Neural cell (in vitro differentiated cells): ENCODE measurements around the gene EPS15. TPM values are rescaled to one million over a fixed set of nuclear protein-coding genes. Genes with fewer than 3 reads are reported as not detected.

Source experiments
- H2AFZ ChIP-seq: fragments of 200-600, 300-800 bp; sonication (generic), shearing (Covaris generic); 2 replicates; pipeline ENCODE4 v1.6.0; 2014; ENCODE audit warnings: low read depth, mild to moderate bottlenecking, antibody characterized with exemption, low read length, moderate library complexity
- H3F3A ChIP-seq: fragments of 200-600 bp; shearing (Covaris generic); 2 replicates; pipeline ENCODE4 v1.6.1; 2016; ENCODE audit warnings: mild to moderate bottlenecking, moderate library complexity, mixed read lengths, antibody characterized with exemption, low read length; ENCODE audit not compliant: insufficient read depth, poor library complexity, severe bottlenecking
- H3K27ac ChIP-seq: fragments of 200-600, 300-800 bp; sonication (generic), shearing (Covaris generic); 2 replicates; pipeline ENCODE4 v1.5.1; 2014; ENCODE audit warnings: mild to moderate bottlenecking, low read length, moderate library complexity
- H3K27me3 ChIP-seq: fragments of 300-800, 200-600 bp; sonication (generic), shearing (Covaris generic); 2 replicates; pipeline ENCODE4 v1.6.0; 2014; ENCODE audit warnings: mild to moderate bottlenecking, low read depth, low read length, moderate library complexity; ENCODE audit not compliant: insufficient read depth
- H3K36me3 ChIP-seq: fragments of 300-800, 200-600 bp; sonication (generic), shearing (Covaris generic); 2 replicates; pipeline ENCODE4 v1.5.1; 2014; ENCODE audit warnings: mild to moderate bottlenecking, antibody characterized with exemption, low read length, moderate library complexity; ENCODE audit not compliant: insufficient read depth
- H3K4me2 ChIP-seq: fragments of 300-800, 200-600 bp; sonication (generic), shearing (Covaris generic); 2 replicates; pipeline ENCODE4 v1.6.0; 2014; ENCODE audit warnings: mild to moderate bottlenecking, low read length
- H3K4me3 ChIP-seq: fragments of 300-800, 200-600 bp; sonication (generic), shearing (Covaris generic); 2 replicates; pipeline ENCODE4 v1.5.1; 2014; ENCODE audit warnings: mild to moderate bottlenecking, low read length, moderate library complexity
- H3K79me2 ChIP-seq: fragments of 200-600 bp; shearing (Covaris generic); replicated peaks from 2 replicates; pipeline ENCODE4 v1.6.0; 2014; ENCODE audit warnings: mild to moderate bottlenecking, low read length, moderate library complexity; ENCODE audit not compliant: insufficient read depth
- H3K9ac ChIP-seq: fragments of 300-800, 200-600 bp; sonication (generic), shearing (Covaris generic); 2 replicates; pipeline ENCODE4 v1.6.1; 2016; ENCODE audit warnings: mild to moderate bottlenecking, low read length, mixed read lengths
- H3K9me2 ChIP-seq: fragments of 200-600 bp; shearing (Covaris generic); 2 replicates; pipeline ENCODE4 v1.6.1; 2016; ENCODE audit warnings: mild to moderate bottlenecking, low read length, mixed read lengths; ENCODE audit not compliant: insufficient read depth
- H3K9me3 ChIP-seq: fragments of 200-600, 300-800 bp; sonication (generic), shearing (Covaris generic); 2 replicates; pipeline ENCODE4 v1.6.1; 2016; ENCODE audit warnings: mild to moderate bottlenecking, mixed run types, low read length, moderate library complexity, mixed read lengths
- H4K20me1 ChIP-seq: fragments of 200-600 bp; shearing (Covaris generic); 2 replicates; pipeline ENCODE4 v1.6.1; 2016; ENCODE audit warnings: mild to moderate bottlenecking, mixed run types; ENCODE audit not compliant: insufficient read depth
- EP300 ChIP-seq: fragments of 450-650 bp; conservative IDR thresholded peaks from 2 replicates; pipeline ENCODE4 v1.6.1; 2014; ENCODE audit warnings: antibody characterized with exemption, mild to moderate bottlenecking, moderate library complexity; ENCODE audit not compliant: poor library complexity, severe bottlenecking
- EZH2 ChIP-seq: fragments of 200-600, 300-800 bp; shearing (Covaris generic), sonication (generic); IDR thresholded peaks from 2 replicates; pipeline ENCODE4 v1.6.1; 2014; ENCODE audit warnings: antibody characterized with exemption, low read length, borderline replicate concordance, mild to moderate bottlenecking; ENCODE audit not compliant: insufficient read depth, poor library complexity, severe bottlenecking
- MXI1 ChIP-seq: fragments of 450-650 bp; conservative IDR thresholded peaks from 2 replicates; pipeline ENCODE4 v1.6.1; 2014; ENCODE audit warnings: antibody characterized with exemption, mild to moderate bottlenecking; ENCODE audit not compliant: poor library complexity, severe bottlenecking
- POLR2AphosphoS5 ChIP-seq: IDR thresholded peaks from 2 replicates; pipeline ENCODE4 v1.6.1; 2012
- RAD21 ChIP-seq: fragments of 450-650 bp; conservative IDR thresholded peaks from 2 replicates; pipeline ENCODE4 v1.6.1; 2014; ENCODE audit warnings: antibody characterized with exemption, mild to moderate bottlenecking, moderate library complexity
- SMC3 ChIP-seq: fragments of 450-650 bp; conservative IDR thresholded peaks from 2 replicates; pipeline ENCODE4 v1.6.1; 2014; ENCODE audit warnings: antibody characterized with exemption, mild to moderate bottlenecking, moderate library complexity; ENCODE audit not compliant: poor library complexity
- TAF1 ChIP-seq: IDR thresholded peaks from 2 replicates; pipeline ENCODE4 v1.6.1; 2012; ENCODE audit warnings: low read depth
- polyA plus RNA-seq: library from polyadenylated mRNA; depleted of rRNA; stranded (reverse); fragments of >200 nt; gene quantifications from 2 replicates; pipeline ENCODE4 v1.2.3, GENCODE V29; 2014
- TF ChIP-seq, protein P1 (sequence below): IDR thresholded peaks from 2 replicates; pipeline ENCODE4 v1.6.1; 2012; ENCODE audit warnings: borderline replicate concordance
- TF ChIP-seq, protein P2 (sequence below): fragments of 450-650 bp; IDR thresholded peaks from 2 replicates; pipeline ENCODE4 v1.5.1; 2014; ENCODE audit warnings: antibody characterized with exemption, mild to moderate bottlenecking, moderate library complexity; ENCODE audit not compliant: poor library complexity, severe bottlenecking

EPS15 gene
- polyA plus RNA-seq, 1 donor from 2014 or later, result 101 TPM

DNA sequence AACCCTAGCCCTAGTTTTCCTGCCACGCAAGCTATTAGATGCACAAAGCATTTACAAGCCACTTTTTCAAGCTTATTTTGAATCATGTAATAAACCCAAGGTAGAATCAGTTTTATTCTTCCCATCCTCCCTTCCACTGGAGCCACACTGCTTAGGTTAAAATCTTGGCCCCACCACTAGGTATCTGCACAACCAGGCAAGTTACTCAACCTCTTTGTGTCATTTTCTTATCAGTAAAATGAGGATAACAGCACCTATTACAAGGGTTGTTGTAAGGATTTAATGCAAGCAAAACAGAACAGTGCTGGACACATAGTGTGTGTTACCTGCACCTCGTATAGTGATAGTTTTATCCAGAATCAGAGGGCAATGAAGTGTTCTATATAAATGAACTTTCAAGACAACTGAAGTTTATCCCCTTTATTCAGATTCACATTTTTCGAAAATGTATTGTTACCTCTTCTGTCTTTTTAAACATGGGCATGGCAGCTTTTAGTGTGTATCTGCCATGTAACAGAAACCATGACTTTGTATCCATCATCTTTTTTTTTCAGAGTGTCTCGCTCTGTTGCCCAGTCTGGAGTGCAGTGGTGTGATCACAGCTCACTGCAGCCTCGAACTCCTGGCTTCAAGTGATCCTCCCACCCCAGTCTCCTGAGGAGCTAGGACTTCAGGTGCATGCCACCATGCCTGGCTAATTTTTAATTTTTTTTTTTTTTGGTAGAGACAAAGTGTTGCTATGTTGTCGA lies 171.5 kb downstream of the EPS15 start:
- Histone ChIP-seq H3K36me3 (no peaks in the 10 kb centered on the region), H3F3A (no peaks in the 10 kb centered on the region), H4K20me1 (no peaks in the 10 kb centered on the region), H3K27me3 (peaks cover 28% of the 10 kb centered on the region), H3K27ac (no peak overlapping the region), H3K79me2 (no peaks in the 10 kb centered on the region), H2AFZ (no peak overlapping the region), H3K9me2 (no peaks in the 10 kb centered on the region), H3K9ac (no peak overlapping the region), H3K9me3 (no peaks in the 10 kb centered on the region), H3K4me3 (no peak overlapping the region), H3K4me2 (no peak overlapping the region)
- TF ChIP-seq EP300 (no peak), TAF1 (no peak), RAD21 (no peak), SMC3 (no peak), POLR2AphosphoS5 (no peak), EZH2 (no peak), MXI1 (no peak)
- TF ChIP-seq, protein P1, sequence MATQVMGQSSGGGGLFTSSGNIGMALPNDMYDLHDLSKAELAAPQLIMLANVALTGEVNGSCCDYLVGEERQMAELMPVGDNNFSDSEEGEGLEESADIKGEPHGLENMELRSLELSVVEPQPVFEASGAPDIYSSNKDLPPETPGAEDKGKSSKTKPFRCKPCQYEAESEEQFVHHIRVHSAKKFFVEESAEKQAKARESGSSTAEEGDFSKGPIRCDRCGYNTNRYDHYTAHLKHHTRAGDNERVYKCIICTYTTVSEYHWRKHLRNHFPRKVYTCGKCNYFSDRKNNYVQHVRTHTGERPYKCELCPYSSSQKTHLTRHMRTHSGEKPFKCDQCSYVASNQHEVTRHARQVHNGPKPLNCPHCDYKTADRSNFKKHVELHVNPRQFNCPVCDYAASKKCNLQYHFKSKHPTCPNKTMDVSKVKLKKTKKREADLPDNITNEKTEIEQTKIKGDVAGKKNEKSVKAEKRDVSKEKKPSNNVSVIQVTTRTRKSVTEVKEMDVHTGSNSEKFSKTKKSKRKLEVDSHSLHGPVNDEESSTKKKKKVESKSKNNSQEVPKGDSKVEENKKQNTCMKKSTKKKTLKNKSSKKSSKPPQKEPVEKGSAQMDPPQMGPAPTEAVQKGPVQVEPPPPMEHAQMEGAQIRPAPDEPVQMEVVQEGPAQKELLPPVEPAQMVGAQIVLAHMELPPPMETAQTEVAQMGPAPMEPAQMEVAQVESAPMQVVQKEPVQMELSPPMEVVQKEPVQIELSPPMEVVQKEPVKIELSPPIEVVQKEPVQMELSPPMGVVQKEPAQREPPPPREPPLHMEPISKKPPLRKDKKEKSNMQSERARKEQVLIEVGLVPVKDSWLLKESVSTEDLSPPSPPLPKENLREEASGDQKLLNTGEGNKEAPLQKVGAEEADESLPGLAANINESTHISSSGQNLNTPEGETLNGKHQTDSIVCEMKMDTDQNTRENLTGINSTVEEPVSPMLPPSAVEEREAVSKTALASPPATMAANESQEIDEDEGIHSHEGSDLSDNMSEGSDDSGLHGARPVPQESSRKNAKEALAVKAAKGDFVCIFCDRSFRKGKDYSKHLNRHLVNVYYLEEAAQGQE, result no peak
- TF ChIP-seq, protein P2, sequence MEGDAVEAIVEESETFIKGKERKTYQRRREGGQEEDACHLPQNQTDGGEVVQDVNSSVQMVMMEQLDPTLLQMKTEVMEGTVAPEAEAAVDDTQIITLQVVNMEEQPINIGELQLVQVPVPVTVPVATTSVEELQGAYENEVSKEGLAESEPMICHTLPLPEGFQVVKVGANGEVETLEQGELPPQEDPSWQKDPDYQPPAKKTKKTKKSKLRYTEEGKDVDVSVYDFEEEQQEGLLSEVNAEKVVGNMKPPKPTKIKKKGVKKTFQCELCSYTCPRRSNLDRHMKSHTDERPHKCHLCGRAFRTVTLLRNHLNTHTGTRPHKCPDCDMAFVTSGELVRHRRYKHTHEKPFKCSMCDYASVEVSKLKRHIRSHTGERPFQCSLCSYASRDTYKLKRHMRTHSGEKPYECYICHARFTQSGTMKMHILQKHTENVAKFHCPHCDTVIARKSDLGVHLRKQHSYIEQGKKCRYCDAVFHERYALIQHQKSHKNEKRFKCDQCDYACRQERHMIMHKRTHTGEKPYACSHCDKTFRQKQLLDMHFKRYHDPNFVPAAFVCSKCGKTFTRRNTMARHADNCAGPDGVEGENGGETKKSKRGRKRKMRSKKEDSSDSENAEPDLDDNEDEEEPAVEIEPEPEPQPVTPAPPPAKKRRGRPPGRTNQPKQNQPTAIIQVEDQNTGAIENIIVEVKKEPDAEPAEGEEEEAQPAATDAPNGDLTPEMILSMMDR, result no peak

DNA sequence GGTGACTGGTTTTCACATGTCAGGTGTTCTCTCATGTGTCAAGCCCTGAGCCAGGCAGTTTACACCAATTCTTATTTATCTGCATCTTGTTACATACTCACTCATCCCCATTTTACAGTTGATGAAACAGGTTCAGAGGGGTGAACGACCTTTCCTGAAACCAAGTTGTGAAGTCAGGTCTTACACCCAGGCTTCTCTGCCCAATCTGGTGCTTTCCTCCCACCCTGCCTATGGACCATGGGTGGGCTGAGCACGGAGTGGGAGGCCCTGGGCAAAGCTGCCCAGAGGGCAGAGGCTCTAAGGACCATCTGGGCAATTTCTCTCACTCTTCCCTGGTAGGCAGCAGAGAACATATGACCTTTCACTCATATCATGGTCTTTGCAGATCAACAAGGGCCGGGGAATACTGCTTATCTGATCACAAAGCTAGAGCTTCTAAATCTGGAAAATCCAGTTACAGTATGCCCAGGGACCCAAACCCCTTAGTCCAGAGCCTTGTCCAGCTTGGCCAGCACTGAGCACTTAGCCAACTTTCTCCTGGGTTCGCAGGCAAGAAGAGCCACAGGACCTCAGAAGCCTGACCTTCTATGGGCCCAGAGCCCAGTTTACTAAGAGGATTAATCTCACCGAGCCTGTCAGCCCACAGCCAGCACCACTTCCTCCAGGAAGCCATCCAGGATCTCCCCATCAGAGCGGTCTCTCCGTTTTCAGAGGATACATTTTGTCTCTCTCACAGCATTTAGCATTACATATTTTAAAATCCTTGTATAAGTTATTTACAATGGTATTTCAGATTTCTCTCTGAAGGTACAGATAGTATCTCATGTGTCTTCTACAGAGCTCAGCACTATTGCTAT lies 172.8 kb downstream of the EPS15 start:
- Histone ChIP-seq H3F3A (no peaks in the 10 kb centered on the region), H3K36me3 (no peaks in the 10 kb centered on the region), H2AFZ (no peak overlapping the region), H3K9ac (no peak overlapping the region), H3K9me3 (no peaks in the 10 kb centered on the region), H3K9me2 (no peaks in the 10 kb centered on the region), H3K4me3 (no peak overlapping the region), H3K27me3 (peaks cover 28% of the 10 kb centered on the region), H4K20me1 (no peaks in the 10 kb centered on the region), H3K4me2 (no peak overlapping the region), H3K79me2 (no peaks in the 10 kb centered on the region), H3K27ac (no peak overlapping the region)
- no peak for TF ChIP-seq MXI1
- TF ChIP-seq RAD21, result no peak
- no peak for TF ChIP-seq EP300
- TF ChIP-seq, protein P2, result no peak
- no peak for TF ChIP-seq POLR2AphosphoS5
- TF ChIP-seq TAF1, result no peak
- TF ChIP-seq, protein P1, result no peak
- no peak for TF ChIP-seq EZH2
- TF ChIP-seq SMC3, result no peak
